GM18508 (cell line): ENCODE measurements around the gene DNAJB4.
A peak's percentile ranks its signal among the peaks of the same experiment; 100 is the strongest.
"Not testable (repeated sequence)": the region's sequence is repeated elsewhere in the genome, so short reads cannot be mapped to it uniquely, and the experiment has no call there.

Experiments used
- ATAC-seq: cut with Tn5 transposase; IDR thresholded peaks from one replicate; pipeline ENCODE4 v1.9.1; 2021; ENCODE audit warnings: moderate number of reproducible peaks; ENCODE audit not compliant: insufficient read depth, unreplicated experiment

Gene DNAJB4

GRCh38 chr1:78058670-78059069, 53.9 kb downstream of the DNAJB4 start:
- ATAC-seq = no peak

- peak; percentile 75 for ATAC-seq
Measured at GRCh38 chr1:78060857-78061563, 56.3 kb downstream of the DNAJB4 start.

GRCh38 chr1:78061825-78062523, 57.2 kb downstream of the DNAJB4 start:
- no peak for ATAC-seq

GRCh38 chr1:78064886-78065285, 60.1 kb downstream of the DNAJB4 start:
- not testable (repeated sequence) for ATAC-seq
